ENCODE data around the gene CCDC3. TPM values are rescaled to one million over a fixed set of nuclear protein-coding genes. Genes with fewer than 3 reads are reported as not detected.

The CCDC3 gene
- total and polyA plus RNA-seq, 2 of the 4 experiments (the other 2 are of a cell fraction) = 0.29 to 0.36 TPM

- Histone ChIP-seq H2BK15ac (ENCODE audit: low read depth, low read length) (no peak overlapping the region), H3K14ac (replicated peaks; ENCODE audit: low read depth, low read length) (no peak overlapping the region), H3K23ac (ENCODE audit: low read depth, low read length) (no peak overlapping the region), H2BK20ac (ENCODE audit: low read depth, low read length) (no peak overlapping the region), H4K20me1 (ENCODE audit: insufficient read depth, low read length) (no peaks in the 10 kb centered on the region), H3K9me1 (ENCODE audit: insufficient read depth, low read length) (no peaks in the 10 kb centered on the region), H2AFZ (replicated peaks; ENCODE audit: low read length, poor library complexity) (no peak overlapping the region), H3K36me3 (ENCODE audit: control insufficient read depth, insufficient read depth, low read length) (no peaks in the 10 kb centered on the region), H3K79me1 (ENCODE audit: low read depth in 1 of 2, low read length in 2 of 2) (no peaks in the 10 kb centered on the region), H4K5ac (ENCODE audit: low read depth, low read length) (no peak overlapping the region), H2AK5ac (ENCODE audit: low read depth, low read length) (no peak overlapping the region), H4K91ac (ENCODE audit: insufficient read depth, low read depth, low read length) (no peak overlapping the region), H3K4me2 (ENCODE audit: low read depth, low read length) (no peak overlapping the region), H2BK5ac (ENCODE audit: low read depth, low read length, poor library complexity, severe bottlenecking) (no peak overlapping the region), H3K18ac (ENCODE audit: low read depth, low read length) (no peak overlapping the region), H3K27me3 (ENCODE audit: control insufficient read depth, insufficient read depth, low read length) (peaks cover 10% of the 10 kb centered on the region; the same call in 1 of the 2 replicates), H2AK9ac (replicated peaks; ENCODE audit: low read depth, low read length, poor library complexity) (no peak overlapping the region), H3K9me3 (ENCODE audit: control insufficient read depth, insufficient read depth, low read length) (no peaks in the 10 kb centered on the region), H3K4me1 (ENCODE audit: control insufficient read depth, insufficient read depth, low read length) (no peaks in the 10 kb centered on the region; the same call in 1 of the 2 replicates), H3K9ac (ENCODE audit: low read depth, low read length) (no peak overlapping the region), H3K4ac (ENCODE audit: low read depth, low read length) (no peak overlapping the region), H3K4me3 (ENCODE audit: insufficient read depth, low read depth, low read length) (no peak overlapping the region), H3K56ac (ENCODE audit: extremely low read depth, insufficient read depth, low read length) (no peak overlapping the region), H2BK120ac (ENCODE audit: low read depth, low read length) (no peak overlapping the region), H4K8ac (ENCODE audit: low read depth in 2 of 2, low read length in 2 of 2) (no peak overlapping the region), H3K27ac (ENCODE audit: insufficient read depth, low read length) (no peak overlapping the region)
- intact Hi-C loops (cut with micrococcal nuclease) = no loop called here
- CTCF ChIA-PET = no interaction called here
- ATAC-seq (ENCODE audit: low read depth) (no peak), DNase-seq (no peak)
- in situ Hi-C loops (cut with MboI; ENCODE audit: low sequenced_read_pairs) = no loop called here
- dilution Hi-C loops (cut with HindIII; ENCODE audit: low sequenced_read_pairs, unreplicated experiment) = no loop called here
- 30% methylated on average over 2 of the region's 4 CpGs; no CpG with 5 or more reads in 1 of the 2 experiments for WGBS, 2 experiments (ENCODE audit: extremely low coverage in 2 of 2, insufficient read length in 1 of 2)
- no TSS peak for BruUV-seq (replicated peaks)
- POLR2A ChIA-PET (ENCODE audit: unreplicated experiment) = no interaction called here
- no peak for TF ChIP-seq RAD21 (IDR thresholded peaks at IDR 0.05; ENCODE audit: low read length)
- TF ChIP-seq CHD1 (IDR thresholded peaks at IDR 0.05; ENCODE audit: low read depth, low read length) = no peak
- no peak for TF ChIP-seq MAFK (IDR thresholded peaks at IDR 0.05; ENCODE audit: low read depth, low read length)
- TF ChIP-seq RCOR1 (IDR thresholded peaks at IDR 0.05; ENCODE audit: insufficient replicate concordance, low read length) = no peak
- no peak for TF ChIP-seq ELK1 (IDR thresholded peaks at IDR 0.05; ENCODE audit: borderline replicate concordance, low read depth, low read length)
Observed at GRCh38 chr10:12978891-12979290, 22.6 kb downstream of the CCDC3 start.
